Osteoblast (primary cell): ENCODE measurements around the gene NALF2. TPM values are rescaled to one million over a fixed set of nuclear protein-coding genes. Genes with fewer than 3 reads are reported as not detected.

Experiments
- DNase-seq: peaks from one replicate; pipeline ENCODE4 v3.0.0; 2011; ENCODE audit warnings: low spot score, mixed read lengths; ENCODE audit not compliant: insufficient read length; ENCODE audit errors: missing footprints
- H2AFZ ChIP-seq: 2 replicates; pipeline ENCODE4 v1.6.0; 2011; ENCODE audit warnings: mild to moderate bottlenecking, low read length
- H3K27ac ChIP-seq: 2 replicates; pipeline ENCODE4 v1.5.1; 2011; ENCODE audit warnings: mild to moderate bottlenecking, low read depth, low read length, moderate library complexity
- H3K27me3 ChIP-seq: 2 replicates; pipeline ENCODE4 v1.6.0; 2012; ENCODE audit warnings: mild to moderate bottlenecking, control low read depth, inconsistent platforms, low read length, moderate library complexity; ENCODE audit not compliant: insufficient read depth
- H3K36me3 ChIP-seq: 2 replicates; pipeline ENCODE4 v1.5.1; 2011; ENCODE audit warnings: mild to moderate bottlenecking, low read length, control low read depth, moderate library complexity; ENCODE audit not compliant: insufficient read depth
- H3K4me1 ChIP-seq: 2 replicates; pipeline ENCODE4 v1.5.1; 2011; ENCODE audit warnings: mild to moderate bottlenecking, low read length, control low read depth, moderate library complexity; ENCODE audit not compliant: insufficient read depth
- H3K4me2 ChIP-seq: 2 replicates; pipeline ENCODE4 v1.6.0; 2011; ENCODE audit warnings: mild to moderate bottlenecking, low read length; ENCODE audit not compliant: insufficient read depth
- H3K4me3 ChIP-seq: fragments of 200-600 bp; sonication (generic); 3 replicates; pipeline ENCODE4 v1.5.1; 2012; ENCODE audit warnings: mild to moderate bottlenecking, low read length, inconsistent platforms; ENCODE audit not compliant: insufficient read depth
- H3K79me2 ChIP-seq: 2 replicates; pipeline ENCODE4 v1.6.0; 2012; ENCODE audit warnings: mild to moderate bottlenecking, low read length, control low read depth, inconsistent platforms; ENCODE audit not compliant: insufficient read depth
- H3K9me3 ChIP-seq: 2 replicates; pipeline ENCODE4 v1.5.1; 2011; ENCODE audit warnings: low read depth, low read length, control low read depth
- H4K20me1 ChIP-seq: 2 replicates; pipeline ENCODE4 v1.6.0; 2012; ENCODE audit warnings: mild to moderate bottlenecking, low read length, control low read depth; ENCODE audit not compliant: insufficient read depth
- CTCF ChIP-seq: IDR thresholded peaks from 2 replicates; pipeline ENCODE4 v1.5.1; 2011; ENCODE audit warnings: mild to moderate bottlenecking, low read depth, low read length, moderate library complexity; ENCODE audit errors: extremely low read depth
- total RNA-seq: library from RNA; depleted of rRNA; stranded (reverse); fragments of >200 nt; gene quantifications from 2 replicates; pipeline ENCODE4 v1.2.3, GENCODE V29; 2012

Gene NALF2
- total RNA-seq, 1 donor, result not detected

- no peaks in the 10 kb centered on the region for H3K79me2 ChIP-seq
- H3K4me3 ChIP-seq, result no peak overlapping the region
- H4K20me1 ChIP-seq, result no peaks in the 10 kb centered on the region
- no peak overlapping the region for H3K4me2 ChIP-seq
- H3K27me3 ChIP-seq, result peaks cover 14% of the 10 kb centered on the region
- no peaks in the 10 kb centered on the region for H3K36me3 ChIP-seq
- H2AFZ ChIP-seq, result no peak overlapping the region
- H3K27ac ChIP-seq, result no peak overlapping the region
- no peaks in the 10 kb centered on the region for H3K4me1 ChIP-seq
- DNase-seq, result peak; percentile 79
- H3K9me3 ChIP-seq, result no peaks in the 10 kb centered on the region
- no peak for TF ChIP-seq CTCF
These were observed 1.9 kb downstream of the NALF2 start for GRCh38 chrX:69505772-69506616.

- peaks cover 17% of the 10 kb centered on the region for H3K27me3 ChIP-seq
- no peaks in the 10 kb centered on the region for H3K4me1 ChIP-seq
- peak; percentile 62 for DNase-seq
- no peak overlapping the region for H2AFZ ChIP-seq
- H4K20me1 ChIP-seq, result no peaks in the 10 kb centered on the region
- no peak for TF ChIP-seq CTCF
- H3K36me3 ChIP-seq, result no peaks in the 10 kb centered on the region
- no peak overlapping the region for H3K4me2 ChIP-seq
- no peaks in the 10 kb centered on the region for H3K79me2 ChIP-seq
- H3K9me3 ChIP-seq, result no peaks in the 10 kb centered on the region
- no peak overlapping the region for H3K4me3 ChIP-seq
- H3K27ac ChIP-seq, result no peak overlapping the region
These were observed 2.7 kb downstream of the NALF2 start for GRCh38 chrX:69506617-69507499.

- H3K79me2 ChIP-seq, result no peaks in the 10 kb centered on the region
These were observed 3.3 kb downstream of the NALF2 start for GRCh38 chrX:69507500-69507789.

More at GRCh38 chrX:69507500-69507789, 3.3 kb downstream of the NALF2 start:
- H3K4me1 ChIP-seq, result no peaks in the 10 kb centered on the region
- DNase-seq, result peak; percentile 25
- no peak overlapping the region for H3K4me2 ChIP-seq
- no peak overlapping the region for H3K27ac ChIP-seq
- no peak for TF ChIP-seq CTCF
- H3K27me3 ChIP-seq, result peaks cover 21% of the 10 kb centered on the region
- no peak overlapping the region for H2AFZ ChIP-seq
- no peaks in the 10 kb centered on the region for H3K9me3 ChIP-seq
- H3K4me3 ChIP-seq, result no peak overlapping the region
- no peaks in the 10 kb centered on the region for H3K36me3 ChIP-seq
- no peaks in the 10 kb centered on the region for H4K20me1 ChIP-seq
